Activated T-cell treated with anti-CD3 and anti-CD28 coated beads, Interleukin-2, amount 50 U/mL, for 72 hours (primary cell): ENCODE results near the gene TRAK2. TPM values are rescaled to one million over a fixed set of nuclear protein-coding genes. Genes with fewer than 3 reads are reported as not detected.
A peak's percentile ranks its signal among the peaks of the same experiment; 100 is the strongest.

Experiments
- ATAC-seq, 2 donors: fragments of 150-1000 bp; cut with Tn5 transposase; replicated peaks in 1 of 2; 2 replicates each; pipeline ENCODE4 v1.10.0; 2021; ENCODE audit warnings: moderate library complexity in 2 of 2, mild to moderate bottlenecking in 1 of 2
- DNase-seq, 2 donors: peaks; one replicate each; pipeline ENCODE4 v3.0.0; 2021 to 2022; ENCODE audit warnings: mixed read lengths in 1 of 2
- H3K27ac Mint-ChIP-seq: one replicate; pipeline ENCODE4 v1.8.0; 2022; ENCODE audit warnings: mild to moderate bottlenecking, moderate library complexity, mixed read lengths
- H3K27me3 Mint-ChIP-seq: one replicate; pipeline ENCODE4 v1.8.0; 2022; ENCODE audit warnings: low read depth, mixed read lengths
- H3K36me3 Mint-ChIP-seq, 2 donors: one replicate each; pipeline ENCODE4 v1.8.0; 2022; ENCODE audit warnings: mixed read lengths in 2 of 2, mild to moderate bottlenecking in 1 of 2; ENCODE audit not compliant: insufficient read depth in 2 of 2
- H3K4me1 Mint-ChIP-seq: one replicate; pipeline ENCODE4 v1.8.0; 2022; ENCODE audit warnings: low read depth, mixed read lengths
- H3K4me3 Mint-ChIP-seq, 2 donors: one replicate each; pipeline ENCODE4 v1.8.0; 2022; ENCODE audit warnings: mild to moderate bottlenecking in 2 of 2, mixed read lengths in 2 of 2, moderate library complexity in 2 of 2
- H3K9me3 Mint-ChIP-seq, 2 donors: one replicate each; pipeline ENCODE4 v1.8.0; 2022; ENCODE audit warnings: mixed read lengths in 2 of 2
- total RNA-seq, 2 donors: library from RNA; stranded (reverse); gene quantifications; one replicate each; pipeline ENCODE4 v1.2.3, GENCODE V29; 2022

Gene TRAK2
- total RNA-seq, 2 donors from 2014 or later = 20.8 to 22.1 TPM

- Mint-ChIP-seq H3K36me3 (peaks cover 0 to 6% of the 10 kb centered on the region in 2 donors), H3K27ac (peak overlapping the region; percentile 92), H3K4me3 (peak overlapping the region in 1 of 2 donors; percentile 71), H3K9me3 (no peaks in the 10 kb centered on the region), H3K4me1 (peaks cover 55% of the 10 kb centered on the region), H3K27me3 (no peaks in the 10 kb centered on the region)
- DNase-seq (peak in 1 of 2 donors; percentile 15), ATAC-seq (peak; percentile 66 to 77)
Observed at GRCh38 chr2:201420442-201421113, 30.7 kb downstream of the TRAK2 start.

GRCh38 chr2:201419986-201420385, 31.3 kb downstream of the TRAK2 start:
- no peak for DNase-seq
- Mint-ChIP-seq H3K4me1 (peaks cover 55% of the 10 kb centered on the region), H3K27ac (peak overlapping the region; percentile 92), H3K36me3 (peaks cover 0 to 6% of the 10 kb centered on the region in 2 donors), H3K27me3 (no peaks in the 10 kb centered on the region), H3K9me3 (no peaks in the 10 kb centered on the region), H3K4me3 (peak overlapping the region in 1 of 2 donors; percentile 71)
- ATAC-seq = peak; percentile 55 to 64

GRCh38 chr2:201419057-201419635, 32.1 kb downstream of the TRAK2 start:
- H3K9me3 Mint-ChIP-seq = no peaks in the 10 kb centered on the region
- H3K27me3 Mint-ChIP-seq = no peaks in the 10 kb centered on the region
- H3K4me1 Mint-ChIP-seq = peaks cover 47% of the 10 kb centered on the region
- H3K36me3 Mint-ChIP-seq = peaks cover 0 to 6% of the 10 kb centered on the region in 2 donors
- peak overlapping the region; percentile 49 for H3K27ac Mint-ChIP-seq
- DNase-seq (no peak), ATAC-seq (no peak)
- no peak overlapping the region for H3K4me3 Mint-ChIP-seq

- no peaks in the 10 kb centered on the region for H3K9me3 Mint-ChIP-seq
- no peaks in the 10 kb centered on the region for H3K27me3 Mint-ChIP-seq
- H3K4me3 Mint-ChIP-seq = no peak overlapping the region
- H3K27ac Mint-ChIP-seq = no peak overlapping the region
- peaks cover 1 to 2% of the 10 kb centered on the region in 2 donors for H3K36me3 Mint-ChIP-seq
- no peak for DNase-seq
- no peak for ATAC-seq
- peaks cover 29% of the 10 kb centered on the region for H3K4me1 Mint-ChIP-seq
Observed at GRCh38 chr2:201415149-201415548, 36.1 kb downstream of the TRAK2 start.

- no peak for DNase-seq
- Mint-ChIP-seq H3K4me1 (peaks cover 21% of the 10 kb centered on the region), H3K9me3 (no peaks in the 10 kb centered on the region), H3K4me3 (no peak overlapping the region), H3K36me3 (peaks cover 1 to 3% of the 10 kb centered on the region in 2 donors), H3K27ac (no peak overlapping the region), H3K27me3 (no peaks in the 10 kb centered on the region)
- ATAC-seq = peak; percentile 88 to 90
Observed at GRCh38 chr2:201414099-201415023, 36.9 kb downstream of the TRAK2 start.

GRCh38 chr2:201413552-201413951, 37.7 kb downstream of the TRAK2 start:
- Mint-ChIP-seq H3K27me3 (no peaks in the 10 kb centered on the region), H3K4me1 (peaks cover 13% of the 10 kb centered on the region), H3K36me3 (peaks cover 1 to 3% of the 10 kb centered on the region in 2 donors), H3K27ac (no peak overlapping the region), H3K9me3 (no peaks in the 10 kb centered on the region), H3K4me3 (no peak overlapping the region)
- DNase-seq = no peak
- no peak for ATAC-seq

GRCh38 chr2:201413143-201413542, 38.1 kb downstream of the TRAK2 start:
- no peaks in the 10 kb centered on the region for H3K27me3 Mint-ChIP-seq

GRCh38 chr2:201411421-201411820, 39.8 kb downstream of the TRAK2 start:
- H3K4me1 Mint-ChIP-seq = peaks cover 19% of the 10 kb centered on the region
- no peak for DNase-seq
- H3K36me3 Mint-ChIP-seq = peaks cover 1% of the 10 kb centered on the region in 2 donors
- peak overlapping the region; percentile 18 for H3K27ac Mint-ChIP-seq
- no peaks in the 10 kb centered on the region for H3K9me3 Mint-ChIP-seq
- no peak for ATAC-seq
- no peak overlapping the region for H3K4me3 Mint-ChIP-seq
- no peaks in the 10 kb centered on the region for H3K27me3 Mint-ChIP-seq

More at GRCh38 chr2:201413143-201413542, 38.1 kb downstream of the TRAK2 start:
- Mint-ChIP-seq H3K9me3 (no peaks in the 10 kb centered on the region), H3K27ac (no peak overlapping the region), H3K36me3 (peaks cover 1 to 3% of the 10 kb centered on the region in 2 donors), H3K4me1 (peaks cover 9% of the 10 kb centered on the region), H3K4me3 (no peak overlapping the region)
- no peak for ATAC-seq
- DNase-seq = no peak

GRCh38 chr2:201408931-201409330, 42.3 kb downstream of the TRAK2 start:
- no peak for ATAC-seq

GRCh38 chr2:201407265-201407664, 44.0 kb downstream of the TRAK2 start:
- no peaks in the 10 kb centered on the region for H3K9me3 Mint-ChIP-seq
- no peaks in the 10 kb centered on the region for H3K27me3 Mint-ChIP-seq
- H3K4me3 Mint-ChIP-seq = no peak overlapping the region
- DNase-seq (no peak), ATAC-seq (no peak)
- peaks cover 44% of the 10 kb centered on the region for H3K4me1 Mint-ChIP-seq
- peaks cover 3 to 4% of the 10 kb centered on the region in 2 donors for H3K36me3 Mint-ChIP-seq
- H3K27ac Mint-ChIP-seq = peak overlapping the region; percentile 82

More at GRCh38 chr2:201408931-201409330, 42.3 kb downstream of the TRAK2 start:
- H3K4me1 Mint-ChIP-seq = peaks cover 40% of the 10 kb centered on the region
- peaks cover 3 to 4% of the 10 kb centered on the region in 2 donors for H3K36me3 Mint-ChIP-seq
- no peak overlapping the region for H3K4me3 Mint-ChIP-seq
- no peak overlapping the region for H3K27ac Mint-ChIP-seq
- no peak for DNase-seq
- H3K27me3 Mint-ChIP-seq = no peaks in the 10 kb centered on the region
- H3K9me3 Mint-ChIP-seq = no peaks in the 10 kb centered on the region

- Mint-ChIP-seq H3K36me3 (peaks cover 2 to 4% of the 10 kb centered on the region in 2 donors), H3K27me3 (no peaks in the 10 kb centered on the region), H3K4me3 (peak overlapping the region in 1 of 2 donors; percentile 60), H3K27ac (peak overlapping the region; percentile 82), H3K4me1 (peaks cover 46% of the 10 kb centered on the region), H3K9me3 (no peaks in the 10 kb centered on the region)
- ATAC-seq (peak; percentile 32 to 36), DNase-seq (no peak)
Observed at GRCh38 chr2:201406077-201406662, 45.1 kb downstream of the TRAK2 start.

- peak overlapping the region in 1 of 2 donors; percentile 33 for H3K4me3 Mint-ChIP-seq
- DNase-seq (peak in 1 of 2 donors; percentile 14), ATAC-seq (peak; percentile 82 to 94)
- H3K27me3 Mint-ChIP-seq = no peaks in the 10 kb centered on the region
- H3K27ac Mint-ChIP-seq = peak overlapping the region; percentile 21
- peaks cover 3 to 4% of the 10 kb centered on the region in 2 donors for H3K36me3 Mint-ChIP-seq
- peaks cover 46% of the 10 kb centered on the region for H3K4me1 Mint-ChIP-seq
- no peaks in the 10 kb centered on the region for H3K9me3 Mint-ChIP-seq
Observed at GRCh38 chr2:201404699-201405280, 46.5 kb downstream of the TRAK2 start.
